A549 (cell line): Measurements from ENCODE around the gene BMAL1. TPM values are rescaled to one million over a fixed set of nuclear protein-coding genes. Genes with fewer than 3 reads are reported as not detected.

Experiments
- ATAC-seq, 2 experiments: fragments of 200-7000 bp in 1 of 2; fragments of >200 bp in 1 of 2; cut with Nextera tagmentation in 1 of 2; cut with Tn5 transposase in 1 of 2; 3 replicates each; pipeline versions ENCODE4 v1.8.0 to v1.9.1; 2018 to 2020; ENCODE audit warnings: mild to moderate bottlenecking in 1 of 2, moderate library complexity in 1 of 2
- CTCF ChIA-PET: fragments of 300-600 bp; sonication (Branson Sonifier 250); formaldehyde crosslinking; extraction: SDS; loops from one replicate; lab custom pipeline; 2021; ENCODE audit warnings: antibody characterized with exemption, inconsistent platforms; lab: Yijun Ruan, JAX
- POLR2A ChIA-PET: fragments of 350-600 bp; formaldehyde crosslinking; extraction: SDS; loops from one replicate; lab custom pipeline; 2021; ENCODE audit warnings: antibody characterized with exemption, inconsistent platforms; lab: Yijun Ruan, JAX
- DNase-seq, 2 experiments: peaks; one replicate each; pipeline versions ENCODE4 v3.0.0 to v3.0.0-alpha.2; 2011 to 2016; ENCODE audit warnings: low read depth in 1 of 2, low spot score in 1 of 2
- FAIRE-seq: peaks from 2 replicates; lab custom pipeline; 2011; peaks lifted over from hg19 to GRCh38; lab: Jason Lieb, UNC
- H3K27ac ChIP-seq, 2 experiments: fragments of >200 bp; sonication (Bioruptor Twin); formaldehyde crosslinking; 3 replicates each; pipeline ENCODE4 v1.5.1; 2016 to 2017
- H3K4me1 ChIP-seq: fragments of >200 bp; sonication (Bioruptor Twin); formaldehyde crosslinking; 3 replicates; pipeline ENCODE4 v1.6.1; 2016
- H3K4me2 ChIP-seq: fragments of >200 bp; sonication (Bioruptor Twin); formaldehyde crosslinking; 3 replicates; pipeline ENCODE4 v1.6.1; 2016
- H3K4me3 ChIP-seq: fragments of >200 bp; sonication (Bioruptor Twin); formaldehyde crosslinking; 3 replicates; pipeline ENCODE4 v1.5.1; 2016
- H3K9me3 ChIP-seq: fragments of >200 bp; sonication (Bioruptor Twin); formaldehyde crosslinking; 3 replicates; pipeline ENCODE4 v1.6.1; 2016
- FOSB ChIP-seq: fragments of 250-450 bp; sonication (Bioruptor Pico); IDR thresholded peaks from 2 replicates; pipeline ENCODE4 v1.5.0; 2020; ENCODE audit warnings: mild to moderate bottlenecking, moderate library complexity
- HDAC2 ChIP-seq: fragments of 200-600 bp; sonication (generic); IDR thresholded peaks from 2 replicates; pipeline ENCODE4 v1.6.1; 2016
- JUN ChIP-seq, 2 experiments: fragments of >200 bp; sonication (Bioruptor Twin); formaldehyde crosslinking; IDR thresholded peaks; 2 replicates in 1 of 2; 3 replicates in 1 of 2; pipeline ENCODE4 v1.6.1; 2016 to 2017
- MAZ ChIP-seq: fragments of 150-350 bp; IDR thresholded peaks from 2 replicates; pipeline ENCODE4 v1.6.1; 2014; ENCODE audit warnings: antibody characterized with exemption, low read depth, low read length, borderline replicate concordance
- NFE2L2 ChIP-seq: fragments of 150-350 bp; conservative IDR thresholded peaks from 2 replicates; pipeline ENCODE4 v1.6.1; 2014; ENCODE audit warnings: low read length
- NR3C1 ChIP-seq: fragments of >200 bp; sonication (Bioruptor Twin); formaldehyde crosslinking; IDR thresholded peaks from 3 replicates; pipeline ENCODE4 v1.6.1; 2017
- SREBF2 ChIP-seq: fragments of 450-650 bp; IDR thresholded peaks from 2 replicates; pipeline ENCODE4 v1.6.1; 2014; ENCODE audit warnings: mild to moderate bottlenecking, moderate library complexity
- TFCP2L1 ChIP-seq: fragments of 250-450 bp; sonication (Bioruptor Pico); IDR thresholded peaks from 2 replicates; pipeline ENCODE4 v1.5.0; 2021; ENCODE audit warnings: mild to moderate bottlenecking
- WGBS: methylation state at CpG from one replicate; pipeline ENCODE4 v1.1.6; 2017; ENCODE audit errors: missing lambda C conversion rate; 5-methylcytosine and 5-hydroxymethylcytosine counted together
- polyA plus RNA-seq, 4 experiments: library from polyadenylated mRNA; depleted of rRNA in 3 of 4; stranded (reverse); fragments of >200 nt; fragmentation: RNase III in 1 of 4; extraction: RNeasy Plus Mini Kit Qiagen cat#74134 plus additional on column Dnase treatment in 1 of 4; gene quantifications; 2 replicates in 3 of 4; 3 replicates in 1 of 4; pipeline ENCODE4 v1.2.3, GENCODE V29; 2011 to 2017
- TF ChIP-seq, protein P1 (sequence below): fragments of 450-650 bp; IDR thresholded peaks from 2 replicates; pipeline ENCODE4 v1.6.1; 2014; ENCODE audit warnings: antibody characterized with exemption
- TF ChIP-seq, protein P2 (sequence below): fragments of 200-600 bp; sonication (generic); IDR thresholded peaks from 2 replicates; pipeline ENCODE4 v1.6.1; 2016; ENCODE audit warnings: antibody characterized with exemption, mild to moderate bottlenecking, moderate library complexity
- TF ChIP-seq, protein P3 (sequence below): fragments of 250-450 bp; sonication (Bioruptor Pico); IDR thresholded peaks from 2 replicates; pipeline ENCODE4 v1.5.0; 2021; ENCODE audit warnings: mild to moderate bottlenecking, moderate library complexity, borderline replicate concordance
- TF ChIP-seq, protein P4 (sequence below): fragments of >200 bp; sonication (Bioruptor Twin); formaldehyde crosslinking; IDR thresholded peaks from 3 replicates; pipeline ENCODE4 v1.5.1; 2016
- TF ChIP-seq, protein P5 (sequence below): IDR thresholded peaks from 2 replicates; pipeline ENCODE4 v1.6.1; 2012

The BMAL1 gene
- polyA plus RNA-seq, 2 of the 4 experiments (the other 2 are of a cell fraction): 28.6 to 29.2 TPM

DNA sequence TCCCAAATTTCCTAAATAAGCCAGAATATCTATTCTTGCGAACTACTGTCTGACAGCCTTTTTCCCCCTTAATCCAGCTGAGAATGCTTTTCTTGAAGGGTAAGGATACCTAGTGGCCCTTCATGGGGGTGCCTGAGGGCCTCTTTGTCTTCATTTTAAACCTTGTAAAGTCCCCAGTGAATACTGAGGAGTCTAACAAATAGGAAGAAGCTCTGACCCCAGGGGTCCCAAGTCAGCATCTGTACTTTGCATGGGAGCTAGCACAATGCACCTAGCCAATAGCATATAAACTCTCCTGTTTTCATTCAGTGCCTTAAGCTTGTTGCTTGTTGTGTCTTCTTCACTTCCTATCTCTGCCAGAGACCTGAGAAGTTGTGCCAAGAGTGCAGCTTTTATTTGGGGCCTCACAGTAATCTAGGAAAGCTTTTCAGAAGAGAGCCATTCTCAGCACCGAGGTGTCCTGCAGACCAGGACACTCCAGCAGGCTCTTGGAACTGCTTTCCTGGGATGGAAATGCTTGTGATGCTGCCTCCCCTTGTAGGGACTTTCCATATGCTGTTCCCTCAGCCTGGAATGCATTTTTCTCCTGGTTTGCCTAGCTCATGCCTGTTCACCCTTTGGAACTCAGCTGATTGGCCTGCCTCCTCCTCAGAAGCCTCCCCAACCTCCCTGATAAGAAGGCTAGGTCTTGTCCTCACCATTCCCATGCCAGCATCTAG, 37.2 kb downstream of the BMAL1 start:
- FAIRE-seq: no peak
- no peak overlapping the region for H3K4me2 ChIP-seq
- H3K27ac ChIP-seq: no peak overlapping the region
- peaks cover 31% of the 10 kb centered on the region for H3K4me1 ChIP-seq
- H3K9me3 ChIP-seq: no peaks in the 10 kb centered on the region
- POLR2A ChIA-PET: no interaction called here
- CTCF ChIA-PET: interaction anchor here (0.8 to 2.7 kb wide), 5 partner anchors 13 to 46 kb away, joined by 3 to 20 read pairs (median 4); no protein-coding TSS in a partner anchor
- whole genome bisulfite sequencing: 57% methylated on average over 2 of the region's 2 CpGs
- TF ChIP-seq, protein P1, sequence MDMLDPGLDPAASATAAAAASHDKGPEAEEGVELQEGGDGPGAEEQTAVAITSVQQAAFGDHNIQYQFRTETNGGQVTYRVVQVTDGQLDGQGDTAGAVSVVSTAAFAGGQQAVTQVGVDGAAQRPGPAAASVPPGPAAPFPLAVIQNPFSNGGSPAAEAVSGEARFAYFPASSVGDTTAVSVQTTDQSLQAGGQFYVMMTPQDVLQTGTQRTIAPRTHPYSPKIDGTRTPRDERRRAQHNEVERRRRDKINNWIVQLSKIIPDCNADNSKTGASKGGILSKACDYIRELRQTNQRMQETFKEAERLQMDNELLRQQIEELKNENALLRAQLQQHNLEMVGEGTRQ: no peak
- TF ChIP-seq SREBF2: no peak
- no peak for DNase-seq
- ATAC-seq: no peak; a peak in 1 of 6 replicates
- H3K4me3 ChIP-seq: no peak overlapping the region

DNA sequence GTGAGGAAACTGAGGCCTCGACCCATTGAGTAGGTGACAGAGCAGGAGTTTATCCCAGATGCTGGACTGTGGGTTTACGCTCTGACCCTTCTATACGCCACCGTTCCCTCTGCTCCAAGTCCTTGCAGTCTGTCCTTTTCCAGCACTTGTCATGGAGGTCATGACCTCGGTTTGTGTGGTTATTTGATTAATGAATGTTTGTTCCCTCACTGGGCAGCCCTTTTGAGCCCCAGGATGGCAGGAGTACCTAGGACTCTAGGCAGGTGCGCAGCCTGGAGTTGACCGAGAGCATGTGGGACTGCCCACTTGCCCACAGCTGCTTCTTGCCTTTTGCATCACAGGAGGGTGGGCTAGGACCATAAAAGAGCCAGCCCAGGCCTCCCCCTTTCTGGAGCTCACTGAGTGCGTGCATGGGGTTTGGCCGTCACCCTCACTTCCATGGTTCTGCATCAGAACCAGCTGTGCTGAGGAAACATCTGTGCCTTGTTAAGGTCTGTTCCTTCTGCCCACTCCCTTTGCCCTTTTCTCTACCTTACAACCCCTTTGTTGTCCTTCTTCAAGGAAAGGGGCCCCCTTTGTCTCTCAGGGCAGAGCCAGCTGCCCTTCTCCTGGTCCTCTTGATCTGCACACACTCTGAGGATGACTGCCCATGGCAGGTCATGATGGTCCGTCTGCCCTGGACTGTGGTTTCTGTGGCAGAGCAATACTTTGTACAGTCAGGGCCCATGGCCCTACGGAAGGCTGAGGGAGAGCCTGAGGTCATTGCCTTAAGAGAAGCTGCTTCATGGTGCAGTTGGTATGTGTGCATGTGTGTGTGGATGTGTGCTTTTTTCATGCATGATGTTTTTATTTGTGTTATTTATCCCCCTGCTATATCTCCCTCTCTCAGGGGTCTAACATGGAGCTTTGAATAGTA, 38.2 kb downstream of the BMAL1 start:
- H3K27ac ChIP-seq: peak overlapping the region in 1 of 2 experiments; percentile 20; a peak in 2 of 6 replicates
- CTCF ChIA-PET: interaction anchor here (0.7 to 2.4 kb wide), 8 partner anchors 13 to 105 kb away, joined by 3 to 8 read pairs (median 4); no protein-coding TSS in a partner anchor
- POLR2A ChIA-PET: interaction anchor here (0.7 kb wide), 1 partner anchor 100 kb away, joined by 3 read pairs; no protein-coding TSS in a partner anchor
- peaks cover 37% of the 10 kb centered on the region for H3K4me1 ChIP-seq
- H3K4me3 ChIP-seq: no peak overlapping the region
- ATAC-seq (peak; percentile 32 to 58; a peak in 3 of 6 replicates), FAIRE-seq (no peak), DNase-seq (no peak)
- TF ChIP-seq HDAC2 (no peak), TFCP2L1 (CRISPR knock-in tag) (no peak), JUN (IDR thresholded peaks at IDR 0.05) (no peak), NR3C1 (no peak), FOSB (no peak), MAZ (no peak)
- TF ChIP-seq, protein P2, sequence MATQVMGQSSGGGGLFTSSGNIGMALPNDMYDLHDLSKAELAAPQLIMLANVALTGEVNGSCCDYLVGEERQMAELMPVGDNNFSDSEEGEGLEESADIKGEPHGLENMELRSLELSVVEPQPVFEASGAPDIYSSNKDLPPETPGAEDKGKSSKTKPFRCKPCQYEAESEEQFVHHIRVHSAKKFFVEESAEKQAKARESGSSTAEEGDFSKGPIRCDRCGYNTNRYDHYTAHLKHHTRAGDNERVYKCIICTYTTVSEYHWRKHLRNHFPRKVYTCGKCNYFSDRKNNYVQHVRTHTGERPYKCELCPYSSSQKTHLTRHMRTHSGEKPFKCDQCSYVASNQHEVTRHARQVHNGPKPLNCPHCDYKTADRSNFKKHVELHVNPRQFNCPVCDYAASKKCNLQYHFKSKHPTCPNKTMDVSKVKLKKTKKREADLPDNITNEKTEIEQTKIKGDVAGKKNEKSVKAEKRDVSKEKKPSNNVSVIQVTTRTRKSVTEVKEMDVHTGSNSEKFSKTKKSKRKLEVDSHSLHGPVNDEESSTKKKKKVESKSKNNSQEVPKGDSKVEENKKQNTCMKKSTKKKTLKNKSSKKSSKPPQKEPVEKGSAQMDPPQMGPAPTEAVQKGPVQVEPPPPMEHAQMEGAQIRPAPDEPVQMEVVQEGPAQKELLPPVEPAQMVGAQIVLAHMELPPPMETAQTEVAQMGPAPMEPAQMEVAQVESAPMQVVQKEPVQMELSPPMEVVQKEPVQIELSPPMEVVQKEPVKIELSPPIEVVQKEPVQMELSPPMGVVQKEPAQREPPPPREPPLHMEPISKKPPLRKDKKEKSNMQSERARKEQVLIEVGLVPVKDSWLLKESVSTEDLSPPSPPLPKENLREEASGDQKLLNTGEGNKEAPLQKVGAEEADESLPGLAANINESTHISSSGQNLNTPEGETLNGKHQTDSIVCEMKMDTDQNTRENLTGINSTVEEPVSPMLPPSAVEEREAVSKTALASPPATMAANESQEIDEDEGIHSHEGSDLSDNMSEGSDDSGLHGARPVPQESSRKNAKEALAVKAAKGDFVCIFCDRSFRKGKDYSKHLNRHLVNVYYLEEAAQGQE: no peak
- TF ChIP-seq, protein P3, sequence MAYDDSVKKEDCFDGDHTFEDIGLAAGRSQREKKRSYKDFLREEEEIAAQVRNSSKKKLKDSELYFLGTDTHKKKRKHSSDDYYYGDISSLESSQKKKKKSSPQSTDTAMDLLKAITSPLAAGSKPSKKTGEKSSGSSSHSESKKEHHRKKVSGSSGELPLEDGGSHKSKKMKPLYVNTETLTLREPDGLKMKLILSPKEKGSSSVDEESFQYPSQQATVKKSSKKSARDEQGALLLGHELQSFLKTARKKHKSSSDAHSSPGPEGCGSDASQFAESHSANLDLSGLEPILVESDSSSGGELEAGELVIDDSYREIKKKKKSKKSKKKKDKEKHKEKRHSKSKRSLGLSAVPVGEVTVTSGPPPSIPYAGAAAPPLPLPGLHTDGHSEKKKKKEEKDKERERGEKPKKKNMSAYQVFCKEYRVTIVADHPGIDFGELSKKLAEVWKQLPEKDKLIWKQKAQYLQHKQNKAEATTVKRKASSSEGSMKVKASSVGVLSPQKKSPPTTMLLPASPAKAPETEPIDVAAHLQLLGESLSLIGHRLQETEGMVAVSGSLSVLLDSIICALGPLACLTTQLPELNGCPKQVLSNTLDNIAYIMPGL (CRISPR knock-in tag): no peak
- 89% methylated on average over 11 of the region's 11 CpGs for WGBS
- no peaks in the 10 kb centered on the region for H3K9me3 ChIP-seq
- H3K4me2 ChIP-seq: peak overlapping the region; percentile 14; the same call in 1 of the 3 replicates

DNA sequence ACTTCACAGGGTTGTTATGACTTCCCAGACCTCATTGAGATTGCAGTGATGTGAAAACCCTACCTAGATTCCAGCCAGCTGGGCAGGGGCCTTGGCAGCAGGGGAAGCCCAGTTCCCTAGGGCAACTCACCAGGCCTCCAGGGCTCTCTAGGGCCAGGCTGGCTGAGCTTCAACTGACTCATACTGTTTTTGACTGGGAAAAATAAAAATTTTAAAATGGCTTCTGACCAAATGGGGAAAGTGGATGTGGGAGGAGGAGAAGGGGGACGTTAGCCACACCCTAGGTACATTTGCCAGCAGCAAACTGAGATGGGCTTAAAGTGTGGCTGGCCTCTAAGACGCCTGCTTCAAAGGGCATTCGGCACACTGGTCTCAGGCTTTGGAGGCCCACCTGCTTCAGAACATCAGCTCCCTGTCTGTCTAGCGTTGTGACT, 39.0 kb downstream of the BMAL1 start:
- Histone ChIP-seq H3K9me3 (no peaks in the 10 kb centered on the region), H3K27ac (peak overlapping the region in 1 of 2 experiments; percentile 20; a peak in 1 of 6 replicates), H3K4me1 (peaks cover 38% of the 10 kb centered on the region), H3K4me3 (no peak overlapping the region), H3K4me2 (peak overlapping the region; percentile 14; the same call in 1 of the 3 replicates)
- TF ChIP-seq, protein P4, sequence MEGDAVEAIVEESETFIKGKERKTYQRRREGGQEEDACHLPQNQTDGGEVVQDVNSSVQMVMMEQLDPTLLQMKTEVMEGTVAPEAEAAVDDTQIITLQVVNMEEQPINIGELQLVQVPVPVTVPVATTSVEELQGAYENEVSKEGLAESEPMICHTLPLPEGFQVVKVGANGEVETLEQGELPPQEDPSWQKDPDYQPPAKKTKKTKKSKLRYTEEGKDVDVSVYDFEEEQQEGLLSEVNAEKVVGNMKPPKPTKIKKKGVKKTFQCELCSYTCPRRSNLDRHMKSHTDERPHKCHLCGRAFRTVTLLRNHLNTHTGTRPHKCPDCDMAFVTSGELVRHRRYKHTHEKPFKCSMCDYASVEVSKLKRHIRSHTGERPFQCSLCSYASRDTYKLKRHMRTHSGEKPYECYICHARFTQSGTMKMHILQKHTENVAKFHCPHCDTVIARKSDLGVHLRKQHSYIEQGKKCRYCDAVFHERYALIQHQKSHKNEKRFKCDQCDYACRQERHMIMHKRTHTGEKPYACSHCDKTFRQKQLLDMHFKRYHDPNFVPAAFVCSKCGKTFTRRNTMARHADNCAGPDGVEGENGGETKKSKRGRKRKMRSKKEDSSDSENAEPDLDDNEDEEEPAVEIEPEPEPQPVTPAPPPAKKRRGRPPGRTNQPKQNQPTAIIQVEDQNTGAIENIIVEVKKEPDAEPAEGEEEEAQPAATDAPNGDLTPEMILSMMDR: no peak
- TF ChIP-seq NFE2L2: no peak
- TF ChIP-seq, protein P5, sequence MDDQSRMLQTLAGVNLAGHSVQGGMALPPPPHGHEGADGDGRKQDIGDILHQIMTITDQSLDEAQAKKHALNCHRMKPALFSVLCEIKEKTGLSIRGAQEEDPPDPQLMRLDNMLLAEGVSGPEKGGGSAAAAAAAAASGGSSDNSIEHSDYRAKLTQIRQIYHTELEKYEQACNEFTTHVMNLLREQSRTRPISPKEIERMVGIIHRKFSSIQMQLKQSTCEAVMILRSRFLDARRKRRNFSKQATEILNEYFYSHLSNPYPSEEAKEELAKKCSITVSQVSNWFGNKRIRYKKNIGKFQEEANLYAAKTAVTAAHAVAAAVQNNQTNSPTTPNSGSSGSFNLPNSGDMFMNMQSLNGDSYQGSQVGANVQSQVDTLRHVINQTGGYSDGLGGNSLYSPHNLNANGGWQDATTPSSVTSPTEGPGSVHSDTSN: no peak
- no peak for TF ChIP-seq JUN (IDR thresholded peaks at IDR 0.05)
- FAIRE-seq (no peak), ATAC-seq (peak; percentile 58 to 80; a peak in 5 of 6 replicates), DNase-seq (no peak)
- ChIA-PET CTCF (interaction anchor here (0.7 to 2.4 kb wide), 6 partner anchors 12 to 106 kb away, joined by 3 to 8 read pairs (median 4); no protein-coding TSS in a partner anchor), POLR2A (interaction anchor here (0.7 kb wide), 1 partner anchor 101 kb away, joined by 3 read pairs; no protein-coding TSS in a partner anchor)
- WGBS: 68% methylated on average over 4 of the region's 4 CpGs
